IMR-90 (cell line): ENCODE results near the gene PAK4. TPM values are rescaled to one million over a fixed set of nuclear protein-coding genes. Genes with fewer than 3 reads are reported as not detected.

ENCODE experiments used
- ATAC-seq: fragments of 200-7000 bp; cut with Tn5 transposase; 2 replicates; pipeline ENCODE4 v1.9.1; 2020; ENCODE audit warnings: low read depth, mild to moderate bottlenecking, moderate library complexity
- BruUV-seq: library from RNA; stranded (reverse); fragments of 400-500 nt; replicated peaks from 2 replicates; lab custom pipeline; 2021; lab: Mats Ljungman, UMichigan
- CTCF ChIA-PET: fragments of 300-600 bp; formaldehyde crosslinking; extraction: SDS; loops from one replicate; lab custom pipeline; 2021; ENCODE audit warnings: antibody characterized with exemption; lab: Yijun Ruan, JAX
- POLR2A ChIA-PET: fragments of 300-600 bp; sonication (Branson Sonifier 250); formaldehyde crosslinking; loops from one replicate; lab custom pipeline; 2022; ENCODE audit warnings: antibody characterized with exemption; ENCODE audit not compliant: unreplicated experiment; lab: Charles Lee
- DNase-seq: peaks from one replicate; pipeline ENCODE4 v3.0.0; 2013
- H2AFZ ChIP-seq: replicated peaks from 2 replicates; pipeline ENCODE3; 2013; ENCODE audit warnings: low read length, mild to moderate bottlenecking; ENCODE audit not compliant: poor library complexity
- H2AK5ac ChIP-seq: 2 replicates; pipeline ENCODE4 v1.6.1; 2013; ENCODE audit warnings: low read depth, low read length, inconsistent platforms
- H2AK9ac ChIP-seq: replicated peaks from 2 replicates; pipeline ENCODE3; 2013; ENCODE audit warnings: mild to moderate bottlenecking, low read depth, low read length, moderate library complexity; ENCODE audit not compliant: poor library complexity
- H2BK120ac ChIP-seq: 2 replicates; pipeline ENCODE4 v1.6.1; 2013; ENCODE audit warnings: low read depth, low read length, inconsistent platforms
- H2BK15ac ChIP-seq: 3 replicates; pipeline ENCODE4 v1.6.1; 2013; ENCODE audit warnings: low read depth, low read length, inconsistent platforms
- H2BK20ac ChIP-seq: 2 replicates; pipeline ENCODE4 v1.6.1; 2013; ENCODE audit warnings: low read depth, mild to moderate bottlenecking, inconsistent platforms, low read length, moderate library complexity
- H2BK5ac ChIP-seq: 2 replicates; pipeline ENCODE4 v1.6.1; 2013; ENCODE audit warnings: mild to moderate bottlenecking, low read depth, low read length, inconsistent platforms; ENCODE audit not compliant: poor library complexity, severe bottlenecking
- H3K14ac ChIP-seq: replicated peaks from 2 replicates; pipeline ENCODE4 v1.6.1; 2013; ENCODE audit warnings: low read depth, low read length, inconsistent platforms
- H3K18ac ChIP-seq: 2 replicates; pipeline ENCODE4 v1.6.1; 2013; ENCODE audit warnings: low read depth, low read length, control low read depth
- H3K23ac ChIP-seq: 2 replicates; pipeline ENCODE4 v1.6.1; 2013; ENCODE audit warnings: low read depth, low read length, inconsistent platforms
- H3K27ac ChIP-seq: 2 replicates; pipeline ENCODE4 v1.5.1; 2013; ENCODE audit warnings: mild to moderate bottlenecking, control low read depth, low read length; ENCODE audit not compliant: insufficient read depth
- H3K27me3 ChIP-seq: 2 replicates; pipeline ENCODE4 v1.6.1; 2013; ENCODE audit warnings: low read length; ENCODE audit not compliant: control insufficient read depth, insufficient read depth
- H3K36me3 ChIP-seq: 2 replicates; pipeline ENCODE4 v1.6.1; 2013; ENCODE audit warnings: low read length, mixed read lengths; ENCODE audit not compliant: control insufficient read depth, insufficient read depth
- H3K4ac ChIP-seq: 2 replicates; pipeline ENCODE4 v1.6.1; 2013; ENCODE audit warnings: low read depth, low read length, inconsistent platforms
- H3K4me1 ChIP-seq: 2 replicates; pipeline ENCODE4 v1.6.1; 2013; ENCODE audit warnings: low read length, mixed read lengths; ENCODE audit not compliant: control insufficient read depth, insufficient read depth
- H3K4me2 ChIP-seq: 2 replicates; pipeline ENCODE4 v1.6.1; 2013; ENCODE audit warnings: low read depth, mild to moderate bottlenecking, control low read depth, low read length, moderate library complexity
- H3K4me3 ChIP-seq: 2 replicates; pipeline ENCODE4 v1.5.1; 2013; ENCODE audit warnings: low read depth, mild to moderate bottlenecking, control low read depth, low read length, moderate library complexity; ENCODE audit not compliant: insufficient read depth
- H3K56ac ChIP-seq: 2 replicates; pipeline ENCODE4 v1.6.1; 2013; ENCODE audit warnings: low read length, inconsistent platforms; ENCODE audit not compliant: insufficient read depth; ENCODE audit errors: extremely low read depth
- H3K79me1 ChIP-seq, 2 experiments: 2 replicates each; pipeline ENCODE4 v1.6.1; 2013; ENCODE audit warnings: low read length in 2 of 2, inconsistent platforms in 1 of 2, low read depth in 1 of 2
- H3K9ac ChIP-seq: 2 replicates; pipeline ENCODE4 v1.6.1; 2013; ENCODE audit warnings: low read depth, low read length, control low read depth
- H3K9me1 ChIP-seq: 2 replicates; pipeline ENCODE4 v1.6.1; 2013; ENCODE audit warnings: low read length, inconsistent platforms; ENCODE audit not compliant: insufficient read depth
- H3K9me3 ChIP-seq: 2 replicates; pipeline ENCODE4 v1.6.1; 2013; ENCODE audit warnings: low read length; ENCODE audit not compliant: control insufficient read depth, insufficient read depth
- H4K20me1 ChIP-seq: 2 replicates; pipeline ENCODE4 v1.6.1; 2013; ENCODE audit warnings: low read length, inconsistent platforms; ENCODE audit not compliant: insufficient read depth
- H4K5ac ChIP-seq: 2 replicates; pipeline ENCODE4 v1.6.1; 2013; ENCODE audit warnings: mild to moderate bottlenecking, low read depth, low read length, control low read depth
- H4K8ac ChIP-seq, 2 experiments: 2 replicates each; pipeline ENCODE4 v1.6.1; 2013; ENCODE audit warnings: low read depth in 2 of 2, low read length in 2 of 2, control low read depth in 1 of 2, inconsistent platforms in 1 of 2
- H4K91ac ChIP-seq: 2 replicates; pipeline ENCODE4 v1.6.1; 2013; ENCODE audit warnings: low read depth, low read length, inconsistent platforms; ENCODE audit not compliant: insufficient read depth
- BHLHE40 ChIP-seq: fragments of 150-350 bp; IDR thresholded peaks from 2 replicates; pipeline ENCODE4 v1.6.1; 2016; ENCODE audit warnings: mild to moderate bottlenecking, low read depth, low read length
- CEBPB ChIP-seq: IDR thresholded peaks from 2 replicates; pipeline ENCODE4 v1.6.1; 2012; ENCODE audit warnings: low read depth, low read length, improper control_type of control experiment
- CHD1 ChIP-seq: IDR thresholded peaks from 2 replicates; pipeline ENCODE4 v1.6.1; 2012; ENCODE audit warnings: low read depth, low read length, improper control_type of control experiment
- FOS ChIP-seq: fragments of 150-350 bp; IDR thresholded peaks from 2 replicates; pipeline ENCODE4 v1.6.1; 2016; ENCODE audit warnings: low read depth, low read length
- MAFK ChIP-seq: IDR thresholded peaks from 2 replicates; pipeline ENCODE4 v1.6.1; 2012; ENCODE audit warnings: low read depth, low read length, improper control_type of control experiment
- MAZ ChIP-seq: IDR thresholded peaks from 2 replicates; pipeline ENCODE4 v1.6.1; 2012; ENCODE audit warnings: low read depth, mild to moderate bottlenecking, low read length, improper control_type of control experiment, moderate library complexity, borderline replicate concordance
- MXI1 ChIP-seq: IDR thresholded peaks from 2 replicates; pipeline ENCODE4 v1.6.1; 2012; ENCODE audit warnings: low read depth, mild to moderate bottlenecking, low read length, moderate library complexity, borderline replicate concordance
- NFE2L2 ChIP-seq: fragments of 150-350 bp; IDR thresholded peaks from 2 replicates; pipeline ENCODE4 v1.6.1; 2016; ENCODE audit warnings: low read depth, mild to moderate bottlenecking, low read length
- POLR2A ChIP-seq: IDR thresholded peaks from 2 replicates; pipeline ENCODE4 v1.6.1; 2012; ENCODE audit warnings: mild to moderate bottlenecking, low read depth, low read length
- RAD21 ChIP-seq: IDR thresholded peaks from 2 replicates; pipeline ENCODE4 v1.6.1; 2012; ENCODE audit warnings: low read length, improper control_type of control experiment
- RCOR1 ChIP-seq: IDR thresholded peaks from 2 replicates; pipeline ENCODE4 v1.6.1; 2012; ENCODE audit warnings: mild to moderate bottlenecking, low read length, improper control_type of control experiment; ENCODE audit not compliant: insufficient replicate concordance
- RFX5 ChIP-seq: IDR thresholded peaks from 2 replicates; pipeline ENCODE4 v1.8.0; 2012; ENCODE audit warnings: low read depth, mild to moderate bottlenecking, low read length, moderate library complexity
- SMC3 ChIP-seq: fragments of 150-350 bp; IDR thresholded peaks from 2 replicates; pipeline ENCODE4 v1.6.1; 2016; ENCODE audit warnings: low read depth, mild to moderate bottlenecking, antibody characterized with exemption, low read length, moderate library complexity
- WGBS, 2 experiments: methylation state at CpG; one replicate each; pipeline versions ENCODE4 v1.1.5 to v1.1.7; 2013; ENCODE audit warnings: missing lambda C conversion rate in 2 of 2; ENCODE audit not compliant: insufficient read length in 1 of 2; ENCODE audit errors: extremely low coverage in 2 of 2; 5-methylcytosine and 5-hydroxymethylcytosine counted together
- dilution Hi-C: fragments of 300-500 bp; cut with HindIII; formaldehyde crosslinking; loops from one replicate; pipeline ENCODE4 v1.14.3; 2018; ENCODE audit warnings: low sequenced_read_pairs; ENCODE audit not compliant: unreplicated experiment
- in situ Hi-C: fragments of 300-500 bp; cut with MboI; formaldehyde crosslinking; loops from 3 replicates; pipeline ENCODE4 v1.14.3; 2019; ENCODE audit warnings: low sequenced_read_pairs, inconsistent platforms, mixed read lengths
- intact Hi-C: fragments of 100-400 bp; cut with micrococcal nuclease; formaldehyde crosslinking; loops from 2 replicates; pipeline ENCODE4 v1.10.0; 2022
- polyA plus RNA-seq, 3 experiments: library from polyadenylated mRNA; depleted of rRNA; stranded (reverse); fragments of >200 nt; gene quantifications; 2 replicates each; pipeline ENCODE4 v1.2.3, GENCODE V29; 2012; ENCODE audit warnings: low replicate concordance in 1 of 3
- total RNA-seq: library from RNA; depleted of rRNA; stranded (reverse); fragments of >200 nt; gene quantifications from 2 replicates; pipeline ENCODE4 v1.2.3, GENCODE V29; 2012
- TF ChIP-seq, protein P1 (sequence below): fragments of 150-350 bp; IDR thresholded peaks from 2 replicates; pipeline ENCODE4 v1.6.1; 2017; ENCODE audit warnings: mild to moderate bottlenecking, antibody characterized with exemption, low read length, low read depth
- TF ChIP-seq, protein P2 (sequence below): conservative IDR thresholded peaks from 2 replicates; pipeline ENCODE4 v1.5.1; 2012; ENCODE audit warnings: mild to moderate bottlenecking, low read depth, low read length, improper control_type of control experiment
- TF ChIP-seq, protein P3 (sequence below): fragments of 150-350 bp; IDR thresholded peaks from 2 replicates; pipeline ENCODE4 v1.6.1; 2016; ENCODE audit warnings: low read depth, mild to moderate bottlenecking, low read length, moderate library complexity, borderline replicate concordance

PAK4 gene
- total and polyA plus RNA-seq, 2 of the 4 experiments (the other 2 are of a cell fraction): 2.0 to 27.2 TPM

DNA sequence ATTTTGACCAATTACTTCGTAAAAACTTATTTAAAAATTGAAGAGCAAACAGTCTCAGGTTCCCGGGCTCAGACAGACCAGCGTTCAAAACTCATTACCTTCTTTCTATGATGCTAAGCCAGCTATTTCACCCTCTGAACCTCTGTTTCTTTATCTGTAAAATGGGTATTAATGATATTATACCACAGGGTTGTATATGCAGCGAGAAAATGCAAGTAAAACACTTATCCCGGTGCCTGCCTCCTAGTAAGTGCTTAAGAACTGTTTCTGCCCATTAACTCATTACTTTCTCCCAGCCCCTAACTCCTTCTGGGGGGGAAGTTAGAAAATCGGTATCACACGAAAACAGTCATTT, 410 bp upstream of the PAK4 start:
- peaks cover 13 to 41% of the 10 kb centered on the region in 2 experiments for H3K79me1 ChIP-seq
- H3K27ac ChIP-seq: no peak overlapping the region
- ChIA-PET POLR2A (no interaction called here), CTCF (no interaction called here)
- H4K5ac ChIP-seq: peak overlapping the region; percentile 10; the same call in 1 of the 2 replicates
- peak overlapping the region; percentile 90 for H2AFZ ChIP-seq
- TF ChIP-seq RAD21 (no peak), NFE2L2 (no peak), MAZ (no peak), BHLHE40 (no peak), SMC3 (no peak), MAFK (no peak), FOS (no peak), RFX5 (no peak), MXI1 (no peak), POLR2A (no peak; the same call in 1 of the 2 replicates), CHD1 (no peak), CEBPB (no peak), RCOR1 (no peak)
- TF ChIP-seq, protein P1, sequence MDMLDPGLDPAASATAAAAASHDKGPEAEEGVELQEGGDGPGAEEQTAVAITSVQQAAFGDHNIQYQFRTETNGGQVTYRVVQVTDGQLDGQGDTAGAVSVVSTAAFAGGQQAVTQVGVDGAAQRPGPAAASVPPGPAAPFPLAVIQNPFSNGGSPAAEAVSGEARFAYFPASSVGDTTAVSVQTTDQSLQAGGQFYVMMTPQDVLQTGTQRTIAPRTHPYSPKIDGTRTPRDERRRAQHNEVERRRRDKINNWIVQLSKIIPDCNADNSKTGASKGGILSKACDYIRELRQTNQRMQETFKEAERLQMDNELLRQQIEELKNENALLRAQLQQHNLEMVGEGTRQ: no peak
- TF ChIP-seq, protein P2, sequence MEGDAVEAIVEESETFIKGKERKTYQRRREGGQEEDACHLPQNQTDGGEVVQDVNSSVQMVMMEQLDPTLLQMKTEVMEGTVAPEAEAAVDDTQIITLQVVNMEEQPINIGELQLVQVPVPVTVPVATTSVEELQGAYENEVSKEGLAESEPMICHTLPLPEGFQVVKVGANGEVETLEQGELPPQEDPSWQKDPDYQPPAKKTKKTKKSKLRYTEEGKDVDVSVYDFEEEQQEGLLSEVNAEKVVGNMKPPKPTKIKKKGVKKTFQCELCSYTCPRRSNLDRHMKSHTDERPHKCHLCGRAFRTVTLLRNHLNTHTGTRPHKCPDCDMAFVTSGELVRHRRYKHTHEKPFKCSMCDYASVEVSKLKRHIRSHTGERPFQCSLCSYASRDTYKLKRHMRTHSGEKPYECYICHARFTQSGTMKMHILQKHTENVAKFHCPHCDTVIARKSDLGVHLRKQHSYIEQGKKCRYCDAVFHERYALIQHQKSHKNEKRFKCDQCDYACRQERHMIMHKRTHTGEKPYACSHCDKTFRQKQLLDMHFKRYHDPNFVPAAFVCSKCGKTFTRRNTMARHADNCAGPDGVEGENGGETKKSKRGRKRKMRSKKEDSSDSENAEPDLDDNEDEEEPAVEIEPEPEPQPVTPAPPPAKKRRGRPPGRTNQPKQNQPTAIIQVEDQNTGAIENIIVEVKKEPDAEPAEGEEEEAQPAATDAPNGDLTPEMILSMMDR: no peak
- TF ChIP-seq, protein P3, sequence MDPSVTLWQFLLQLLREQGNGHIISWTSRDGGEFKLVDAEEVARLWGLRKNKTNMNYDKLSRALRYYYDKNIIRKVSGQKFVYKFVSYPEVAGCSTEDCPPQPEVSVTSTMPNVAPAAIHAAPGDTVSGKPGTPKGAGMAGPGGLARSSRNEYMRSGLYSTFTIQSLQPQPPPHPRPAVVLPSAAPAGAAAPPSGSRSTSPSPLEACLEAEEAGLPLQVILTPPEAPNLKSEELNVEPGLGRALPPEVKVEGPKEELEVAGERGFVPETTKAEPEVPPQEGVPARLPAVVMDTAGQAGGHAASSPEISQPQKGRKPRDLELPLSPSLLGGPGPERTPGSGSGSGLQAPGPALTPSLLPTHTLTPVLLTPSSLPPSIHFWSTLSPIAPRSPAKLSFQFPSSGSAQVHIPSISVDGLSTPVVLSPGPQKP: no peak
- H3K9me3 ChIP-seq: no peaks in the 10 kb centered on the region
- peak overlapping the region; percentile 56 for H2AK9ac ChIP-seq
- no peaks in the 10 kb centered on the region for H3K36me3 ChIP-seq
- dilution Hi-C loops (no loop called here), in situ Hi-C loops (no loop called here), intact Hi-C loops (no loop called here)
- DNase-seq: no peak
- no TSS peak for BruUV-seq
- no peak for ATAC-seq
- WGBS, 2 experiments: no CpG with 5 or more reads among the region's 7 CpGs
- peak overlapping the region; percentile 29; the same call in 1 of the 2 replicates for H3K23ac ChIP-seq
- peaks cover 24% of the 10 kb centered on the region; the same call in 1 of the 2 replicates for H4K20me1 ChIP-seq
- H3K14ac ChIP-seq: peak overlapping the region; percentile 48; the same call in 1 of the 2 replicates
- H3K4me1 ChIP-seq: peaks cover 5% of the 10 kb centered on the region; the same call in 1 of the 2 replicates
- H3K56ac ChIP-seq: no peak overlapping the region; the same call in 1 of the 2 replicates
- no peak overlapping the region for H4K91ac ChIP-seq
- H3K4ac ChIP-seq: peak overlapping the region; percentile 82
- no peak overlapping the region for H2AK5ac ChIP-seq
- H3K4me2 ChIP-seq: peak overlapping the region; percentile 83; the same call in 1 of the 2 replicates
- H4K8ac ChIP-seq: peak overlapping the region; percentile 27 to 94; a peak in 3 of 4 replicates
- H2BK20ac ChIP-seq: 0 out of 2 replicates have a peak overlapping the region, but pooled peaks have one; percentile 60
- H3K18ac ChIP-seq: no peak overlapping the region; the same call in 1 of the 2 replicates
- peak overlapping the region; percentile 54 for H2BK5ac ChIP-seq
- H3K4me3 ChIP-seq: peak overlapping the region; percentile 41; the same call in 1 of the 2 replicates
- H2BK120ac ChIP-seq: peak overlapping the region; percentile 61; the same call in 1 of the 2 replicates
- H3K27me3 ChIP-seq: 0 out of 2 replicates have a peak, but pooled peaks cover 2% of the 10 kb centered on the region
- H3K9me1 ChIP-seq: 0 out of 2 replicates have a peak, but pooled peaks cover 2% of the 10 kb centered on the region
- H3K9ac ChIP-seq: no peak overlapping the region
- H2BK15ac ChIP-seq: no peak overlapping the region
